HG03432 (cell line): ENCODE results near the gene ALDH16A1.
"Not testable (repeated sequence)": the region's sequence is repeated elsewhere in the genome, so short reads cannot be mapped to it uniquely, and the experiment has no call there.

ENCODE experiments used
- ATAC-seq: cut with Tn5 transposase; IDR thresholded peaks from one replicate; pipeline ENCODE4 v1.9.1; 2021; ENCODE audit warnings: mild to moderate bottlenecking, moderate library complexity; ENCODE audit not compliant: unreplicated experiment

ALDH16A1 gene

DNA sequence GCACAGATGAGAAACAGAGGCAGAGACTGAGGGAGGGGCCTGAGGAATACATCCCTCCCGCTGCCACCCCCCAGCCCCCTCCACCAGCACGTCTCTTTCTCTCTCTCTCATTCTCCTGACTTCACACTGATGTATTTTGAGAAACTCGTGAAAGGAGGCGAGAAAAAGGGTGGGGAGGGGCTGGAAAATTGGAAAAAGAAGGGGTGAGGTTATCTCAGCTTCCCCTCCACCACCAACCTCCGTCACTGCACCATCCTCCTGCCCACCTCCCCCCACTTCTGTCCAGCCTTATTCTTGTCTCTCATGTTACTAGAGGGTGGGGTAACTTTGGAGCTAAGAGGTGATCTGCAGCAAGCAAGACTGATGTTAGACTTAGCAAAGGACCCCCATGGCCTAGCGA lies 13.2 kb upstream of the ALDH16A1 start:
- ATAC-seq: no peak

DNA sequence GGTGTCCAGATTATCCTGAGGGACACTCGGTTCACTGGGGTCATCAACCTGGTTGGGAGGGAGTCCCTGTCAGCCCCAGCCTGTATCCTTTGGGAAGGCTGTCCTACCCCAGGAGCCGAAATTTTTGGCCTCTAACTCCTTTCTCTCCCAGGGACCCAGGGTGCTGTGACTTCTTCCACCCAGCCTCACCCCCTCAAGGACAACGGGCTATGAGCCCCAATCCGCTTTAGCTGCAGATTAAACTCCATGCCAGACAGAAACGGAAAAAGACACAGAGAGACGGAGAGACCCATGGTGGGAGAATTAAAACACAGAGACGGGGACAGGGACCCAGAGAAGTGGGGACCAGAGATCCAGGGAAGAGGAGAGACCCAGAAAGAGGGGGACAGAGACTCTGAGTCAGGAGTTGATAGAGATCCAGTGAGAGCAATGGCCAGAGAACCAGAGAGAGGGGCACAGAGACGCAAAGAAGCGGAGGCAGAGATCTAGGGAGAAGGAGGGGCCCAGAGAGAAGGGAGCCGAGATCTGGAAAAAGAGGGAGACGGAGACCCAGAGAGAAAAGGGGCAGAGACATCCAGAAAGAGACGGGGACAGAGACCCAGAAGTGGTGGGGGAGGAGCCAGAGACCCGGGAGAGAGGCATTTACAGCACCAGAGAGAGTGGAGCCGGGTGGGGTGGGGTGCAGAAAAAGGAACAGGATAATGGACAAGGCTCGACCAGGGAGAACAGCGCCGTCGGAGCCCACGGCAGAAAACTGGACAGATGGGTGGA lies 12.4 kb upstream of the ALDH16A1 start:
- ATAC-seq: no peak

DNA sequence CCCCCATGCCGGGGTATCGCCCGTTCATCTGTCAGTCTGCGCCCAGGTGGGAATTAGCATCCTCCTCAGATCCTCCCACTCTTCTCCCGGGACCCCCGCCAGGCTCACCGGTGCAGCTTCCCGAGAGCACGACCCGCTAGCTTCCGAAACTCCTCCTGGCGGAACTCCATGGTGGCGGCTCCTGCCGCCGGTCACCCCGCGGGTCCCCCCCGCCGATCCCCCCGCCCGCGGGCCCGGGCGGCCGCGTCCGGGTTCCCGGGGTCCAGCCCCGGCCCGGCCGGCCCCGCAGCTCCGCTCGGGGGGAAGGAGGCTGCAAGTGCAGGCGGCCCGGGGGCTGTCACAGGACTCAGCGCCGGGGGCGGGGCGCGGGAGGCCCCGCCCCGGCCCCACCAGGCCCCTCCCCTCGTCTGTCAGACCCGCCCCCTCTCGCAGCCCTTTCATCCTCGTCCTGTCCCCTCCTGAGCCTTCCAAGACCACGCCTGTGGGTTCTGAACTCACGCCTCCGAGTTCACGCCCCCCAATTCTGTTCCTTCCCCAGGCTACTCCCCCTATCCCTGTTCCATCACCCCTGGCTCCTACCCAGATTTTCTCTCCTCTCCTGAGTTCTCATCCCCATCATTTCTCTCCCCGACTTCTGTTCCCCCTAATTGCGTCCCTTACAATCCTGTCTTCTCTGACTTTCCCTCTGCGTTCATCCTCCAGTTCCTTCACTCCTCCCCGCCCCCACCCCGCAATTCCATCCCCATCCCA lies 11.6 kb upstream of the ALDH16A1 start, which contains the start of gene SLC17A7:
Gene SLC17A7, minus strand, starts transcription at position 318 of the 750 bp plus-strand sequence. Its CDS starts 148 bp downstream, at position 170.
- no peak for ATAC-seq

DNA sequence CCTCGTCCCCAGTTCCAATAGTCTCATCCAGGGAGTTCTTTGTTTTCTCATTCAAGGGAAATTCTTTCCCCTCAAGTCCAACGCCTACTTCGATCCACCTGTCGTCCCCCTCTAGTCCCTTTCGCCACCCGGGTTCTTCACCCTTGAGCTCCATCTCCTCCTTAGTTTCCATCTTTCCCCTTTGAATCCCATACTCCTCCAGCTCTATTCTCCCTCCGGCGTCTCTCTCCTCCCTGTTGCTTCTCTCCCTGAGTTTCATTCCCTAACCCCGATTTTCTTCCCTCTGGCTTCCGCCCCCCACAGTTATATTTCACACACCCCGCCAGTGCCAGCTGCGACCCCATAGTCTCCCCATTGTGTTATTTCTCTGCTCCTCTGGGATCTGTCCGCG lies 11.1 kb upstream of the ALDH16A1 start:
- no peak for ATAC-seq

DNA sequence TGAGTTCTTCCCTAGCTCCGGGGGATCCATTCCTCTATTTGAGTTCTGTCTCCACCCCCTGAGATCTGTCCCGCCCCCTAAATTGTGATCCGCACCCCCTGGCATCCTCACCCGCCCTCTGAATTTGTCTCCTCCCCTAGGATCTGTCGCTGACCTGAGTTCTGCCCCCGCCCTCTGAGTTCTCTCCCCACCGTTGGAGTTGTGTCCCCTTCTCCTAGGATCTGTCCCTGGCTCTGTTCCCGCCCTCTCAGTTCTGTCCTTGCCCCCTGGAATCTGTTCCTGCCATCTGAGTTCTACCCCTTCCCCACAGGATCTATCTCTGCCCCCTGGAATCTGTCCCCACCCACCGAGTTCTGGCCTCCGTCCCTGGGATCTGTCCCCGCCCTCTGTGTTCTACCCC lies 10.7 kb upstream of the ALDH16A1 start:
- ATAC-seq: no peak

DNA sequence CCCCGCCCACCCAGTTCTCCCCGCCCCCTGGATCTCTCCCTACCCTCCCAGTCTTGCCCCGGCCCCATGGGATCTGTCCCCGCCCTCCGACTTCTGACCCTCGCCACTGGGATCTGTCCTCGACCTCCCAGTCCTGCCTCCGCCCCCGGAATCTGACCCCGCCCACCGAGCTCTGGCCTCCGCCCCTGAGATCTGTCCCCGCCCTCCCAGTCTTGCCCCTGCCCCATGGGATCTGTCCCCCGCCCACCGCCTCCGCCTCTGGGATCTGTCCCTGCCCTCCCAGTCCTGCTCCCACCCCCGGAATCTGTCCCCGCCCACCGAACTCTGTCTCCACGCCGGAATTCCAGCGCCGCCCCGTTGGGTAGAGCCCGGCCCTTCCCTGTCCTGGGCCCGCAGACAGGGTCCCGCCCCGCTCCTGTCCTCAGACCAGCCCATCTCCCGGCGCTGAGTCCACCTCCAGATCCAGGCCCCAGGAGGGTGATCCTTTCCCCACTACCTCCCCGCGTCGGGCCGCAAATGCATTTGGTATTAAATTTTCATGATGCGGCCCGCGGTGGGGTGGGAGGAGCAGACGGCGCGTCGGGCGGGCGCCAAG lies 10.2 kb upstream of the ALDH16A1 start:
- peak; percentile 11 for ATAC-seq

DNA sequence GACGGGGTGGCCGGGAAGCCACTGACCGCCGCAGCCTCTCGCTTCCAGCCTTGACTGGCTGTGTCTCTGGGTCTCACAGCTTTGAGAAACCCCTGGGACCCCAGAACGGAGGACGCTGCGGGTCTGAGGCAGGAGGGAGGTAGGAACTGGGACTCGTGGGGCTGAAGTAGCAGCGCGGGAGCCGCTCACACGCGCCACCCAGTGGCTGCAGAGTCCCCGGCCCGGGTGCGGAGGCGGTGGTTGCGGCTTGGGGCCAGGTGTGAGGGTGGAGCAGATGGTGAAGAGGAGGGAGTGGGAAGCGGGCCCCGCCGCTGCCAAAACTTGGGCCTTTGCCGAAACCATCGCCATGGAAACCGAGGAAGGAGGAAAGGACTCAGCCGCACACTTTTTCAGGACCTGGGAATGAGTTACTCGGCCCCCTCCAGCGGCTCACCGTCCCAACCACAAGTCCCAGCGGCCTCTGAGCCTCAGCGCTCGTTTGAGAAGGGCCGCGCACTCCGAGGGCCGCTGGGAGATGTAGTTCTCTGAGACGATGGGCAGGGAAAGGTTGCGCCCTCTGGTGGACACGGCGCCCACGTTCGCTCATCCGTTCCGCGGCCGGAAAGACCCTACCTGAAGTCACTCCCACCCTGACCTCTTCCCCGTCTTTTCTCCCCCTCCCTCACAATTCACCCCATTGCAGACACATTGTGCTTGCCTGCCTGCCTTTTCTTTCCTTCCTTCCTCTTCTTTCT lies 9.5 kb upstream of the ALDH16A1 start:
- ATAC-seq: peak; percentile 80

DNA sequence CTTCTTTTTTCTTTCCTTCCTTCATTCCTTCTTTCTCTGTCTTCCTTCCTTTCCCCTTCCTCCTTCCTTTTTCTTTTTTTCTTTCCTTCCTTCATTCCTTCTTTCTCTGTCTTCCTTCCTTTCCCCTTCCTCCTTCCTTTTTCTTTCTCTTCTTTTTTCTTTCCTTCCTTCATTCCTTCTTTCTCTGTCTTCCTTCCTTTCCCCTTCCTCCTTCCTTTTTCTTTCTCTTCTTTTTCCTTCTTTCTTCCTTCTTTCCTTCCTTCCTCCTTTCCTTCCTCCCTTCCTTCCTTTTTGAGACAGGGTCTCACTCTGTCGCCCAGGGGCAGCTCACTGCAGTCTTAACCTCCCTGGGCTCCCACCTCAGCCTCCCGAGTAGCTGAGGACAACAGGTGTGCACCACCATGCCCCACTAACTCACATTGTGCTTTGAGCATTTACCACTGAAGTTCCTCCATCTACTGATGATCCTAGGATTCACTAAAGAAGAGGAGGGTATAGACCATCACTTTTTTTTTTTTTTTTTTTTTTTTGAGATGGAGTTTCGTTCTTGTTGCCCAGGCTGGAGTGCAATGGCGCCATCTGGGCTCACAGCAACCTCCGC lies 8.8 kb upstream of the ALDH16A1 start:
- not testable (repeated sequence) for ATAC-seq

DNA sequence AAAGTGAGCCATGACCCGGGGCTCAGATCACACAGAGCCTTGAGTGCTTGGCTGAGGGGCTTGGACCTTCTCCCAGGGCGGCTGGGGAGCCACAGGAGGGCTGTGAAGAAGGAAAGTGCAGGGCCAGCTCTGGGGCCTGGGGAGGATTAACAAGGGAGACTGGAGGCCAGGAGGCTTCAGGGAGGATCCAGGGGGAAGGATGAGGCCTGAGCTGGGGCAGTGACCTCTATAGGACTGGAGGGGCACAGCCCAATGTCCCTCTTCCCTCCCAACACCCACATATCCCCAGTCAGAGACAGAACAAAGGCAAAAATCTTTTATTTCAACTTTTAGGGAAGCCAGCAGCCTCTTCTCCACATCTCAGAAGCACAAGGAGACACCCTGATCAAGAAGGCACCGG lies 7.0 kb upstream of the ALDH16A1 start:
- ATAC-seq: no peak

DNA sequence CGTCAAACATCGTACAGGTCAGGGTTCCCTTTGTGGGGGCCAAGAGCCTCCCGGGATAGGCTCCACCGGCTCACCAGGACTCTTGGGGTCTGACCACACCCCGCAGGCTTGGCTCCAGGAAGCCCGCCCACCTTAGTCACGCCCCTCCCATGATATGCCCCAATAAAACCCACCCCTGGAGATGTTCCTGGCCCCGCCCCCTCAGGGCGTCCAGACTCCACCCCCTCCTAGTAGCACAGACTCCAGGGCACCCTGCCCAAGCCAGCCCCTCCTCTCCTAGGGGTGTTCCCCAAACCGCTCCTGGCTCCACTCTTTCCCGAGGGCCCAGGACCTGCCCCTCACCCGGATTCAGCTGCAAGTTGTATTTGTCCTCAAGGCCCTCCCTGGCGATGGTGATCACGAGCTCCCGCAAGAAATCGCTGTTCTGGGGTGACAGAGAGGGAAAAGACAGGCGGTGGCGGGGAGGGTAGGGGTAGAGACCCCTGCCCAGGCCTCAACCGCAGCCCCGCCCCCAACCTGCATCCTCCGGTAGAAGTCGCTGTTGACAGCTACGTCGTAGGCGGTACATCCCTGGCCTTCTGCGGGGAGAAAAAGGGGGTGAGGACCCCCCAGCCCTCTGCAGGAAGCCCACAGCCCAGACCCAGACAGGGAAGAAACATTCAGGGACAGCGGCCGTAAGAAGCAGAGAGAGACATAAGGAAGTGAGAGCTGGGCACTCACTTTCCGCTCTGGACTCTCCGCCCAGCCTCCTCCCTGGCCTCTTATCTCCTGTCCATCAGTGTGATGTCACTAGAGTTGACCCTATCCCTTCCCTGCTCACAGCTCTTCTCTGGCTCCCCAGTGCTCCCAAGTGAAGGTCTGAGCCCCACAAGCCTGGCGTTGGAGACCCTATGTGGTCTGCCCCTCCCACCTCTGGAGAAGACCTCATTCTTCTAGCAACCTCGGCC lies 5.3 kb upstream of the ALDH16A1 start:
- ATAC-seq: no peak

DNA sequence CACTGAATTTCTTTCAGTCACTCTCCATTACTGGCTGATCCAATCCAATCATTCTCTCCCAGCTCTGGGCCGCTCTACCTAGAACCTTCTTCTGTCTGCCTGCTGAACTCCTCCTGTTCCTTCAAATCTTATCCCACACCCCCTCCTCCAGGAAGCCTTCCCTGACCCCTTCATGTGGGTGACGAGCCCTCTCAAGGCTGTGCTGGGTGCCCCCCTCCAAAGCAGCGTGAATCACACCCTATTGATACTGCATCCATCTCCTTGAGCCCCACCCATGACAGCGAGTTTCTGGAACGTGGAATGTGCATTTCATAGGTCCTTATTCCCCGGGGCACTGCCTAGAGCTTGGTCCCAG lies 4.6 kb upstream of the ALDH16A1 start:
- ATAC-seq: no peak

DNA sequence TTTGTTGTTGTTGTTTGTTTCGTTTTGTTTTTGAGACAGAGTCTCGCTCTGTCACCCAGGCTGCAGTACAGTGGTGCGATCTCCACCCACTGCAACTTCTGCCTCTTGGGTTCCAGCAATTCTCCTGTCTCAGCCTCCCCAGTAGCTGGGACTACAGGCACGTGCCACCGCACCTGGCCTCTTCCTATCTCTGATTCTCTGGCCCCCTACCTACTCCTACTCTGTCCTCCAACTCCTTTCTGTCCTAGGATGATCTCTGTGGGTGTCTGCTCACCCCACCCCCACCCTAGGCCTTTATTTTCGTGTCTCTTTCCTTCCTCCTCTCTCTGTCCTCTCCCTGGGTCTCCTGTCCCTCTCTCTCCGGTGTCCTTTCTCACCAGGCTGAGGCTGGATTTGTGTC lies 2.6 kb upstream of the ALDH16A1 start:
- ATAC-seq: no peak

DNA sequence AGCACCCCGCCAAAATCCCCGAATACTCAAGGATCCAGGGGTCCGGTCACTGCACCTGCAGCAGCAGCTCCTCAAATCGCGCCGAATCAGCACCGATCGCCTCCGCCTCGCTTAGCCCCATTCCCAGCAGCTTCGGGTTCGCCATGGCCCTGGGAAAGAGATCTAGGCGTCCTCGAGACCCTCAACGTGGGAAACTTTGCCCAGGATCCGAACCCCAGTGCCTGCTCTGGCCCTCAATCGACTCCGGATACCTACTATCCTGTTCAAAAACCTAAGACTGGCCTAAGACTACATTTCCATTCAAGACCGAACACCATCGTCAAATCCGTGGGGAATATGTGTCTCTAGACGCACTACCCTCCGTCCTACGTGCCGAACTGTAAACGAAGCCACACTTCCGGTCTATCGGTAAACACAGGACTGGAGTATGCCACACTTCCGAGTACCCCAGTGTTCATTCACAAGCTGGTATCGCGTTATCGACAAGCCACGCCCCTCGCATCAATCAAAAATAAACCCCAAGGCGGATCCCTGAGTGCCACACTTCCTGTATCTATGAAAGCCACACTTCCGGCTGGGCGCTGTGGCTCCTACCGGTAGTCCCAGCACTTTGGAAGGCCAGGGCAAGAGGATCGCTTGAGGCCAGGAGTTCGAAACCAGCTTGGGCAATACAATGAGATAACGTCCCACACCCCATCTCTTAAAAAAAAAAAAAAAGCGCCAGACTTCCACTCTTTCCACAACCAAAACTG lies 1.4 kb upstream of the ALDH16A1 start, which contains the start of gene PIH1D1:
Gene PIH1D1, minus strand, starts transcription at position 385 of the 752 bp plus-strand sequence. Its CDS starts 240 bp downstream, at position 145.
- ATAC-seq: peak; percentile 55

DNA sequence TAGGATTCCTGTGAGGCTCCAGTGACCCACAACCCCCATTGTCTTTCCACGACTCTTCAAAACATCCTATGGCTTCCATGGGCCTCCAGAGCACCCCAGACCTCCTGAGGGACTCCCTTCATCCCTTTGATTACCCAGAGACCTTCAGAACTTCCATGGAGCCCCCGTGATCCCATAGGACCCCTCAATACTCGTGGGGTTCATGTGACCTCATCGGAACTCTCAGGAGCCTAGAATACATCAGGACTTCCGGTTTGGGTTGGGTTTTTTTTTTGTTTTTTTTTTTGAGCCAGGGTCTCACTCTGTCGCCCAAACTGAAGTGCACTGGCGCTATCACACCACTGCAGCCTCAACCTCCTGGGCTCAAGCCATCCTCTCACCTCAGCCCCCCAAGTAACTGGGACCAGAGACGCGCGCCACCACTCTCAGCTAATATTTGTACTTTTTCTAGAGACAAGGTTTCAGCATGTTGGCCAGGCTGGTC lies 774 bp downstream of the ALDH16A1 start:
- ATAC-seq: no peak

DNA sequence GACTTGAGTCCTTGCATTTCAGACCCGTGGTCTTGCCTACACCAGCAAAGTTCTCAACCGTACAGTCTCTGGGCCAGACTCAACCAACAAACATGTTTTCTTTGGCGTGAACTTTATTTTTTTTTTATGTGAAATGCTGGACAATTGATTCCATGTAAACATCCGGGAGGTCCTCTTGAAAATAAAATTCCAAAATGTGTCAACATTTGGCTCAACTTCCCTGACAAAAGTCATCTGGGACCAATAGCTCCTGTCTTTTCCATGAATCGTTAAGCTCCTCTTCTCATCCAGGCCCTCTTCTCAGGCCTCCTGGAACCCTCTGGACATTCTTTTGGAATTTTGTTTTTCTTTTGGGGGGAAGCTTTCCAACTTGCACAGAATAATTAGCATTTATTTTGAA lies 2.7 kb downstream of the ALDH16A1 start:
- no peak for ATAC-seq

DNA sequence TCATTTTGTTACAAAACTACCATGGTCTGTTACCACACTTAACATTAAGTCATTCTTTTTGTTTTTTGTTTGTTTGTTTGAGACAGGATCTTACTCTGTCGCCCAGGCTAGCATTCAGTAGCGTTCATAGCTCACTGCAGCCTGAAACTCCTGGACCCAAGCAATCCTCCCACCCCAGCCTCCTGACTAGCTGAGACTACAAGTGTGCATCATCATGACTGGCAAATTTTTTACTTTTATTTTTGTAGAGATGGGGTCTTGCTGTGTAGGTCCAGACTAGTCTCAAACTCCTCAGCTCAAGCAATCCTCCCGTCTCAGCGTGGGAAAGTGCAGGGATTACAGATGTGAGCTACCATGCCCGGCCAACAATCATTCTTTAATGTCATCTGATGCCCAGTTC lies 3.3 kb downstream of the ALDH16A1 start:
- no peak for ATAC-seq

DNA sequence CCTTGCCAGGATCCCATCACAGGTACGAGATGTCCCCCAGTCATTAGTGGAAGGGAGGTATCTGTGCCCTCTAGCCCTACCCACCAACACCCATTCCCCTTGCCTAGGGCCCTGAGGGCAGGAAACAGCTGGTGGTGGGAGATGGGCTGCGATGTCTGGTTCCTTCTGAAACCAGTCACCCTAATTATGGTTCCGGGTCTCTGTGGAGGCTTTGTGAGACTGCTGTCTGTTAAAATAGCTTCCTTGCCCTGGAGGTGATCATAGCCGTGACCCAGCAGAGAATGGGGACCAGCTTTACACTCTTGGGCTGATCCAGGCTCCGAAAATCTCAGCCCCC lies 5.5 kb downstream of the ALDH16A1 start:
- ATAC-seq: no peak

DNA sequence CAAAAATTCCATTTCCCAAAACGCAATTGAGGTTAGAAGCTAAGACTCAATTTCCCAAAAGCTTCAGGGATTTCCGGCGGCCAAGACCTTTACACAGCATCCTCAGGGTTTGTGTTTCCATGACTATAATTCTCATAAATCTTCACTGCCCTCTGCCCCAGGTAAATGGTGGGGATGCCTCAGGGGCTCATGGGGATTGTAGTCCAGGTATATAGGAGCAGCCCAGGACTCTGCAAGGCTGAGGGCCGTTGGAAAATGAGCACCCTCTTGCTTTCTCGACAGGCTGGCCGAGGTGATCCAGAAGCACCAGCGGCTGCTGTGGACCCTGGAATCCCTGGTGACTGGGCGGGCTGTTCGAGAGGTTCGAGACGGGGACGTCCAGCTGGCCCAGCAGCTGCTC lies 6.4 kb downstream of the ALDH16A1 start:
- no peak for ATAC-seq

DNA sequence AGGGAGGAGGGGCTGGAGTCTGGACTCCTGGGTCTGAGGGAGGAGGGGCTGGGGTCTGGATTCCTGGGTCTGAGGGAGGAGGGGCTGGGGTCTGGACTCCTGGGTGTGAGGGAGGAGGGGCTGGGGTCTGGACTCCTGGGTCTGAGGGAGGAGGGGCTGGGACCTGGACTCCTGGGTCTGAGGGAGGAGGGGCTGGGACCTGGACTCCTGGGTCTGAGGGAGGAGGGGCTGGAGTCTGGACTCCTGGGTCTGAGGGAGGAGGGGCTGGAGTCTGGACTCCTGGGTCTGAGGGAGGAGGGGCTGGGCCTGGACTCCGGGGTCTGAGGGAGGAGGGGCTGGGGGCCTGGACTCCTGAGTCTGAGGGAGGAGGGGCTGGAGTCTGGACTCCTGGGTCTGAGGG lies 8.1 kb downstream of the ALDH16A1 start:
- not testable (repeated sequence) for ATAC-seq
